ENCODE measurements around the gene PHACTR1.

The PHACTR1 gene

DNA sequence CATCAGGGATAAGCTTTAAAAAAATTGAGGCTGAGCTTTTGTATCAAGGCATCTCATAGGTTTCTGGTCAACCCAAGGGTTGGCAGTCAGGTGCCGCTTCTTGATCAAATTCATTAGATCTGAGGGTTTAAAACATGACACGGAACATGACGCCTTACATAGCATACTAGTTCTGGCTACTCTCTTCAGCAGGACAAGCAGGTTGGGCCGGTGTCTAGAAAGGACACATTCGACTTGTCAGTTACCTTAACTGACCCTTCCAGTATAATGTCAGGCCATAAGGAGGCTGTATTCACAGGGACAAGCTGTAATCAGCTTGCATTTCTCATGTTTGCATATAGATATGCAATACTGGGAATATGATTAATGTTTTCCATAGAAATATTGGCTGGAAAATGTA is 65.6 kb downstream of the PHACTR1 start:
- no peak overlapping the region for H3K4me3 ChIP-seq (ENCODE audit: low read depth, low read length)
- DNase-seq (ENCODE audit: low read depth, low spot score) = no peak
- POLR2A ChIA-PET = no interaction called here
- TF ChIP-seq CTCF (IDR thresholded peaks at IDR 0.05; ENCODE audit: insufficient read depth, low read length, missing control alignments) = no peak
- CTCF ChIA-PET = interaction anchor here (0.8 kb wide), 1 partner anchor 111 kb away, joined by 3 read pairs; no protein-coding TSS in a partner anchor

DNA sequence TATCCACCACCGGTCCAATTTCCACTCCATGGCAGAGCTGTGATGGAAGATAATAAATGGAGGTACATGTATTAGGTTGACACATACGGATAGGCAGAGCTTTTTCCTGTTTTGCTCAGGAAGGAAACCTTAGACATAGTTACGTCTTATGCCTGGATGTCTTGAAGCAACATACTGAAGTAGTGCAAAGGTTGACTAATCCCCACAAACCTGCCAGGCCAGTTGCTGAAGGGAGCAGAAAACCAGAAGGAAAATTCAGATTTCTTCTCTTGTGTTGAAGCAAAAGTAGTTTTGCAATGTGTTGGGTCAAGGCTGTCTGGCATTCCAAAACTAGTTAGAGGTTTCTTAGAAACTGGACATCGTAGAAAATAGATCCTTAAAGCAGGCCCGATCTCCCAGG is 68.7 kb downstream of the PHACTR1 start:
- CTCF ChIA-PET = no interaction called here
- TF ChIP-seq CTCF (IDR thresholded peaks at IDR 0.05; ENCODE audit: insufficient read depth, low read length, missing control alignments) = no peak
- POLR2A ChIA-PET = no interaction called here
- DNase-seq (ENCODE audit: low read depth, low spot score) = no peak
- H3K4me3 ChIP-seq (ENCODE audit: low read depth, low read length) = no peak overlapping the region

DNA sequence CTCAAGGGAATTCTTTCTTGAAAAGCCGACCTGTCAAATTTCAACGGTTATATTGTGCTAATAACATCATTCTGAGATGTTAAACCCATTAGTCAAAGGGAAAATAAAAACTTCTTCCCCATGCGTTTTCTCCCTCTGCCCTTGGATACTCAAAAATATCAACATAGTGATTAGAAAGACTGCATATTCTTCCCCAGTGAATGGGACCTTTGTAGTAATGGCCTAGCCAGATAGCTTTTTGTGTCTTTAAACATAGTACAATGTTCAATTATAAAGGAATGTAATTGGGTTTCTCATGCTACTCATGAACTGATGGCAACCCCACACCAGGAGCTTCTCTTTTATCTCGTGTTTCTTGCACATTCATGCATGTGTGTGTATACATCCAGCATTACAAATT is 69.4 kb downstream of the PHACTR1 start:
- CTCF ChIA-PET = no interaction called here
- no peak overlapping the region for H3K4me3 ChIP-seq (ENCODE audit: low read depth, low read length)
- no peak for TF ChIP-seq CTCF (IDR thresholded peaks at IDR 0.05; ENCODE audit: insufficient read depth, low read length, missing control alignments)
- POLR2A ChIA-PET = no interaction called here
- DNase-seq (ENCODE audit: low read depth, low spot score) = no peak

DNA sequence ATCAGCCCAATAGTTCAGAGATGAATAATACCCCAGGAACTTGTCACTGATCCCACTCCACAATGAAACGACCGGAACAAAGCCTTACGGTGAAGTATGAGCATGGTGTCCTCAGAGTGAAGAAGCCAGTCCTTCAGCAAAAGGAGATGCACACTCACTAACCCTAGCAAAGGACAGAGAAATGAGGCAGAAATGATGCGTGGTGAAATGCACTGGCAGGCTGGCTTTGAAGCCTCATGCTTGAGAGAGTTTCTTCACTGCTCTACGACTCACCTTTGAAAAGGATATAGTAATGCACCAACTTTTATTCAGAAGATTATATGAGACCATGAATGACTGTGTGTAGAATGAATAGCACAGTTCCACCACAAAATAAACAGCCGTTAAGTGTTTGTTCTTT is 74.8 kb downstream of the PHACTR1 start:
- H3K4me3 ChIP-seq (ENCODE audit: low read depth, low read length) = no peak overlapping the region
- no peak for DNase-seq (ENCODE audit: low read depth, low spot score)
- TF ChIP-seq CTCF (IDR thresholded peaks at IDR 0.05; ENCODE audit: insufficient read depth, low read length, missing control alignments) = no peak
- ChIA-PET POLR2A (no interaction called here), CTCF (no interaction called here)

- POLR2A ChIA-PET = no interaction called here
- CTCF ChIA-PET = no interaction called here
Measured at GRCh38 chr6:12798326-12798725, 81.8 kb downstream of the PHACTR1 start.

DNA sequence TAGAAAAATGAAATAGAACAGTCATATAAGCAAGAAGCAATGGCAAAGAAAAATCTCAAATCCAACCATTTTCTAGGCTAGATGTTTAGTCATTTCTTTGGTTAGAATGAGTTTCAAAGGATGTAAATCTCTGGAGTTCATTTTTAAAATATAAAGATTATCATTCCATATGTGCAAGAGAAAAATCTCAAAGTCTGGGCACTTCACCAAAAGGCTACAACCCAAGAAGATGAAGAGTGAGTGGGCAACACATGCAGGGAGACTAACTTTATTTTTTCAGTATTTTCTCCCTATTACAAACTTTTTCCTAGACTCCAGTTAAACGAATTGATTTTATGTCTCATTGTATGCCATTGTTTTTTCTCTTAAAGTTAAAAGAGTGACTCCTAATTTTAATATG is 83.6 kb downstream of the PHACTR1 start:
- H3K4me3 ChIP-seq (ENCODE audit: low read depth, low read length) = no peak overlapping the region
- POLR2A ChIA-PET = no interaction called here
- CTCF ChIA-PET = no interaction called here
- no peak for DNase-seq (ENCODE audit: low read depth, low spot score)
- TF ChIP-seq CTCF (IDR thresholded peaks at IDR 0.05; ENCODE audit: insufficient read depth, low read length, missing control alignments) = no peak

More at GRCh38 chr6:12798326-12798725, 81.8 kb downstream of the PHACTR1 start:
- TF ChIP-seq CTCF (IDR thresholded peaks at IDR 0.05; ENCODE audit: insufficient read depth, low read length, missing control alignments) = no peak
- no peak for DNase-seq (ENCODE audit: low read depth, low spot score)
- no peak overlapping the region for H3K4me3 ChIP-seq (ENCODE audit: low read depth, low read length)
